Breast epithelium (tissue), 4 donors: Measurements from ENCODE around the gene MIA3. TPM values are rescaled to one million over a fixed set of nuclear protein-coding genes. Genes with fewer than 3 reads are reported as not detected.

Experiments
- DNase-seq, 2 donors: peaks; one replicate each; pipeline ENCODE4 v3.0.0-alpha.2; 2019; ENCODE audit warnings: low spot score in 2 of 2
- H3K27ac ChIP-seq, 2 donors: fragments of 200-600 bp; sonication (generic) in 1 of 2; one replicate each; pipeline ENCODE4 v1.5.1; 2016 to 2019; ENCODE audit warnings: mild to moderate bottlenecking in 1 of 2
- H3K27me3 ChIP-seq, 2 donors: fragments of 200-600 bp; sonication (generic) in 1 of 2; one replicate each; pipeline versions ENCODE4 v1.5.1 to v1.6.0; 2017 to 2019; ENCODE audit warnings: control low read depth in 1 of 2, mild to moderate bottlenecking in 1 of 2
- H3K36me3 ChIP-seq: fragments of 200-600 bp; one replicate; pipeline ENCODE4 v1.5.1; 2019
- H3K4me1 ChIP-seq, 2 donors: fragments of 200-600 bp; sonication (generic); one replicate each; pipeline ENCODE4 v1.5.1; 2016 to 2019; ENCODE audit warnings: control low read depth in 1 of 2
- H3K4me3 ChIP-seq, 3 donors: fragments of 200-600 bp; sonication (generic); 1 replicate in 2 of 3; 2 replicates in 1 of 3; pipeline ENCODE4 v1.5.1; 2016 to 2019; ENCODE audit warnings: mild to moderate bottlenecking in 3 of 3, moderate library complexity in 2 of 3
- H3K9me3 ChIP-seq, 2 donors: fragments of 200-600 bp; sonication (generic) in 1 of 2; one replicate each; pipeline ENCODE4 v1.5.1; 2016 to 2019; ENCODE audit warnings: control low read depth in 1 of 2
- POLR2A ChIP-seq: fragments of 450-650 bp; IDR thresholded peaks from one replicate; pipeline ENCODE4 v1.6.1; 2016; ENCODE audit warnings: antibody characterized with exemption, mild to moderate bottlenecking, moderate library complexity
- POLR2AphosphoS5 ChIP-seq, 3 donors: sonication (generic); formaldehyde crosslinking; IDR thresholded peaks; one replicate each; pipeline ENCODE4 v1.6.1; 2017; ENCODE audit warnings: antibody characterized with exemption in 3 of 3
- intact Hi-C: fragments of 100-400 bp; cut with DNase I; formaldehyde crosslinking; loops from one replicate; pipeline ENCODE4 v1.15.1; 2023; ENCODE audit warnings: low total_unique reads
- total RNA-seq, 3 donors: library from RNA; depleted of rRNA; stranded (reverse); fragments of >200 nt; gene quantifications; one replicate each; pipeline ENCODE4 v1.1.0, GENCODE V29; 2016
- TF ChIP-seq, protein P1 (sequence below), 3 donors: fragments of 450-650 bp; IDR thresholded peaks; one replicate each; pipeline ENCODE4 v1.5.1; 2016 to 2017; ENCODE audit warnings: antibody characterized with exemption in 3 of 3, mild to moderate bottlenecking in 3 of 3, moderate library complexity in 3 of 3

The MIA3 gene, protein sequence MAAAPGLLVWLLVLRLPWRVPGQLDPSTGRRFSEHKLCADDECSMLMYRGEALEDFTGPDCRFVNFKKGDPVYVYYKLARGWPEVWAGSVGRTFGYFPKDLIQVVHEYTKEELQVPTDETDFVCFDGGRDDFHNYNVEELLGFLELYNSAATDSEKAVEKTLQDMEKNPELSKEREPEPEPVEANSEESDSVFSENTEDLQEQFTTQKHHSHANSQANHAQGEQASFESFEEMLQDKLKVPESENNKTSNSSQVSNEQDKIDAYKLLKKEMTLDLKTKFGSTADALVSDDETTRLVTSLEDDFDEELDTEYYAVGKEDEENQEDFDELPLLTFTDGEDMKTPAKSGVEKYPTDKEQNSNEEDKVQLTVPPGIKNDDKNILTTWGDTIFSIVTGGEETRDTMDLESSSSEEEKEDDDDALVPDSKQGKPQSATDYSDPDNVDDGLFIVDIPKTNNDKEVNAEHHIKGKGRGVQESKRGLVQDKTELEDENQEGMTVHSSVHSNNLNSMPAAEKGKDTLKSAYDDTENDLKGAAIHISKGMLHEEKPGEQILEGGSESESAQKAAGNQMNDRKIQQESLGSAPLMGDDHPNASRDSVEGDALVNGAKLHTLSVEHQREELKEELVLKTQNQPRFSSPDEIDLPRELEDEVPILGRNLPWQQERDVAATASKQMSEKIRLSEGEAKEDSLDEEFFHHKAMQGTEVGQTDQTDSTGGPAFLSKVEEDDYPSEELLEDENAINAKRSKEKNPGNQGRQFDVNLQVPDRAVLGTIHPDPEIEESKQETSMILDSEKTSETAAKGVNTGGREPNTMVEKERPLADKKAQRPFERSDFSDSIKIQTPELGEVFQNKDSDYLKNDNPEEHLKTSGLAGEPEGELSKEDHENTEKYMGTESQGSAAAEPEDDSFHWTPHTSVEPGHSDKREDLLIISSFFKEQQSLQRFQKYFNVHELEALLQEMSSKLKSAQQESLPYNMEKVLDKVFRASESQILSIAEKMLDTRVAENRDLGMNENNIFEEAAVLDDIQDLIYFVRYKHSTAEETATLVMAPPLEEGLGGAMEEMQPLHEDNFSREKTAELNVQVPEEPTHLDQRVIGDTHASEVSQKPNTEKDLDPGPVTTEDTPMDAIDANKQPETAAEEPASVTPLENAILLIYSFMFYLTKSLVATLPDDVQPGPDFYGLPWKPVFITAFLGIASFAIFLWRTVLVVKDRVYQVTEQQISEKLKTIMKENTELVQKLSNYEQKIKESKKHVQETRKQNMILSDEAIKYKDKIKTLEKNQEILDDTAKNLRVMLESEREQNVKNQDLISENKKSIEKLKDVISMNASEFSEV (N-terminal part only)
- 100 to 1,000 TPM in 1 of 3 donors, 10 to 100 TPM in 2; 54.4 to 101 (median 55.7) TPM for total RNA-seq

DNA sequence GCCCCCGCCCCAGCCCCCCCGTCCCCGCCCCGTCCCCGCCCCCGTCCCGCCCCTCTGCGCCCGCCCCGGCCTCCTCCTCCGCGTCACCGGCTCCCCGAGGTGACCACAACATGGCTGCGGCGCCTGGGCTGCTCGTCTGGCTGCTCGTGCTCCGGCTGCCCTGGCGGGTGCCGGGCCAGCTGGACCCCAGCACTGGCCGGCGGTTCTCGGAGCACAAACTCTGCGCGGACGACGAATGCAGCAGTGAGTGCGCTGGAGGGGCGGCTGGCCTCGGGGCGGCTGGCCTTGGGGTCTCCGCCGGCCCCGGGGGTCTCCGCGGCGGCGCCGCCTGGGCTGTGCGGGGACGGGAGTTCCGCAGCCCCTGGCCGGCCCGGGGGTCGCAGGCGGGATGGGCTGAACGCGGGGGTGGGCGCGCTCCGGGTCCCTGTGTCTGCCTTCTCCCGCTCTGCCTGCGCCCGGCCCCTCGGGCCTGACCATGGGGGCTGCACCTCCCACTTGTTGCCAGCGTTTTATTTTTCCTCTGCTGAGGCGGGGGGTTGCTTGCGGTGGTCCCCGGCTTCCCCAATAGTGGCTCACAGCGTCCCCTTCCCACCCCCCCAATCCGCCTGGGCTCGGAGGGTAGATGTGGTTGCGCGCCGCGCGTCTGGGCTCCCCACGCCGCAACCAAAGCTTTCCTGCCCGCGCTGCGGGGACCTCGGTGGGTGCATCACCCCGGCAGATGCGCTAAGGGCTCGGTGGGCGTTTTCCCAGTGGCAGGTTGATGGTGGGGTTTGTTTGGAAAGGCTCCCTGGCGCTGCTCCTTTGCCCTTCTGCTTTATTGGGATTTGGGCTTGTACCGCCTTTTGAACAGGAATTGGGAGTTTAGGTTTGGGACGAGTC is at the start of gene MIA3:
Gene MIA3, plus strand, starts transcription at position 97 of the 879 bp plus-strand sequence. Its CDS starts 14 bp downstream, at position 111.
- DNase-seq, result peak; percentile 68 to 74
- H3K4me1 ChIP-seq, result no peaks in the 10 kb centered on the region
- intact Hi-C loops, result no loop called here
- peak within 1 kb of the TSS; percentile 91 to 95 for H3K27ac ChIP-seq
- no peaks in the 10 kb centered on the region for H3K9me3 ChIP-seq
- H3K4me3 ChIP-seq, result peak within 1 kb of the TSS; percentile 97 to 99 (median 98)
- TF ChIP-seq, protein P1, sequence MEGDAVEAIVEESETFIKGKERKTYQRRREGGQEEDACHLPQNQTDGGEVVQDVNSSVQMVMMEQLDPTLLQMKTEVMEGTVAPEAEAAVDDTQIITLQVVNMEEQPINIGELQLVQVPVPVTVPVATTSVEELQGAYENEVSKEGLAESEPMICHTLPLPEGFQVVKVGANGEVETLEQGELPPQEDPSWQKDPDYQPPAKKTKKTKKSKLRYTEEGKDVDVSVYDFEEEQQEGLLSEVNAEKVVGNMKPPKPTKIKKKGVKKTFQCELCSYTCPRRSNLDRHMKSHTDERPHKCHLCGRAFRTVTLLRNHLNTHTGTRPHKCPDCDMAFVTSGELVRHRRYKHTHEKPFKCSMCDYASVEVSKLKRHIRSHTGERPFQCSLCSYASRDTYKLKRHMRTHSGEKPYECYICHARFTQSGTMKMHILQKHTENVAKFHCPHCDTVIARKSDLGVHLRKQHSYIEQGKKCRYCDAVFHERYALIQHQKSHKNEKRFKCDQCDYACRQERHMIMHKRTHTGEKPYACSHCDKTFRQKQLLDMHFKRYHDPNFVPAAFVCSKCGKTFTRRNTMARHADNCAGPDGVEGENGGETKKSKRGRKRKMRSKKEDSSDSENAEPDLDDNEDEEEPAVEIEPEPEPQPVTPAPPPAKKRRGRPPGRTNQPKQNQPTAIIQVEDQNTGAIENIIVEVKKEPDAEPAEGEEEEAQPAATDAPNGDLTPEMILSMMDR (IDR thresholded peaks at IDR 0.05), result no peak
- no peaks in the 10 kb centered on the region for H3K36me3 ChIP-seq
- no peaks in the 10 kb centered on the region for H3K27me3 ChIP-seq

GRCh38 chr1:222570837-222571236 is 47.1 kb upstream of the MIA3 start:
- no peaks in the 10 kb centered on the region for H3K36me3 ChIP-seq
- no peak for DNase-seq
- H3K4me3 ChIP-seq, result no peak overlapping the region
- peaks cover 0 to 5% of the 10 kb centered on the region in 2 donors for H3K9me3 ChIP-seq
- H3K27me3 ChIP-seq, result no peaks in the 10 kb centered on the region
- no peaks in the 10 kb centered on the region for H3K4me1 ChIP-seq
- no peak overlapping the region for H3K27ac ChIP-seq
- TF ChIP-seq POLR2A, result no peak
- TF ChIP-seq POLR2AphosphoS5 (IDR thresholded peaks at IDR 0.05), result no peak
- TF ChIP-seq, protein P1 (IDR thresholded peaks at IDR 0.05), result no peak
- intact Hi-C loops, result no loop called here

- no peak overlapping the region for H3K27ac ChIP-seq
- H3K36me3 ChIP-seq, result no peaks in the 10 kb centered on the region
- TF ChIP-seq POLR2A (no peak), POLR2AphosphoS5 (IDR thresholded peaks at IDR 0.05) (no peak)
- TF ChIP-seq, protein P1 (IDR thresholded peaks at IDR 0.05), result no peak
- H3K4me3 ChIP-seq, result no peak overlapping the region
- H3K9me3 ChIP-seq, result no peaks in the 10 kb centered on the region
- intact Hi-C loops, result no loop called here
- H3K4me1 ChIP-seq, result no peaks in the 10 kb centered on the region
- H3K27me3 ChIP-seq, result no peaks in the 10 kb centered on the region
- DNase-seq, result no peak
Observed at GRCh38 chr1:222579316-222579715, 38.6 kb upstream of the MIA3 start.

DNA sequence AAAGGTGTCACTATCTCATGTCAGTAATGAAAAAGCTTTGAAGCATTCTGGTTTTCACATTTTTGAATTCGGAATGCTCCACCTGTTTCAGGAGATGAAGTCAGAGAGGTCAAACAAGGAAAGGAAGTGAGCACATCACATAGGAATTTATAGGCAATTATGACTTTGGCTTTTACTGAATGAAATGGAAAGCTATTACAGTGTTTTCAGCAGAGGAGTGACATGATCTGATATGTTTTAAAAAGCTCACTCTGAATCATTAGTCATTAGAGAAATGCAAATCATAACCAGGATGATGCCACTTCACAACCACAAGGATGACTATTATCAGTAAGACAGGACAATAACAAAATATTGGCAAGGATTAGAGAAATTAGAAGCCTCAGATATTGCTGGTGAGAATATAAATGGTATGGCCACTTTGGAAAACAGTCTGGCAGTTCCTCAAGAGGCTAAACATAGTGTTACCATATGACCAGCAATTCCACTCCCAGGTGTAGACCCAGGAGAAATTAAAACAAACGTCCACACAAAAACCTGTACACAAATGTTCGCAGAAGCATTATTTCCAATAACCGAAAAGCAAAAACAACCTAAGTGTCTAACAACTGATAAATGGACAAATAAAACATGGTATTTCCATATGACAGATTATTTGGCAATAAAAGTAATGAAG is 35.7 kb upstream of the MIA3 start:
- no peaks in the 10 kb centered on the region for H3K4me1 ChIP-seq
- H3K27ac ChIP-seq, result no peak overlapping the region
- TF ChIP-seq POLR2A, result no peak
- TF ChIP-seq POLR2AphosphoS5 (IDR thresholded peaks at IDR 0.05), result no peak
- TF ChIP-seq, protein P1 (IDR thresholded peaks at IDR 0.05), result no peak
- H3K36me3 ChIP-seq, result no peaks in the 10 kb centered on the region
- H3K9me3 ChIP-seq, result no peaks in the 10 kb centered on the region
- no peak overlapping the region for H3K4me3 ChIP-seq
- no peak for DNase-seq
- intact Hi-C loops, result no loop called here
- H3K27me3 ChIP-seq, result no peaks in the 10 kb centered on the region
